Lung microvascular endothelial cell (primary cell): Measurements from ENCODE around the gene DLST. TPM values are rescaled to one million over a fixed set of nuclear protein-coding genes. Genes with fewer than 3 reads are reported as not detected.

Source experiments
- DNase-seq, 2 donors: peaks; one replicate each; pipeline versions ENCODE4 v3.0.0 to v3.0.0-alpha.2; 2010; ENCODE audit warnings: low read depth in 2 of 2
- total RNA-seq: library from RNA; depleted of rRNA; stranded (reverse); fragments of >200 nt; gene quantifications from 2 replicates; pipeline ENCODE4 v1.2.1, GENCODE V29; 2014

The DLST gene
- total RNA-seq, 1 donor from 2014 or later = 35.7 TPM

DNA sequence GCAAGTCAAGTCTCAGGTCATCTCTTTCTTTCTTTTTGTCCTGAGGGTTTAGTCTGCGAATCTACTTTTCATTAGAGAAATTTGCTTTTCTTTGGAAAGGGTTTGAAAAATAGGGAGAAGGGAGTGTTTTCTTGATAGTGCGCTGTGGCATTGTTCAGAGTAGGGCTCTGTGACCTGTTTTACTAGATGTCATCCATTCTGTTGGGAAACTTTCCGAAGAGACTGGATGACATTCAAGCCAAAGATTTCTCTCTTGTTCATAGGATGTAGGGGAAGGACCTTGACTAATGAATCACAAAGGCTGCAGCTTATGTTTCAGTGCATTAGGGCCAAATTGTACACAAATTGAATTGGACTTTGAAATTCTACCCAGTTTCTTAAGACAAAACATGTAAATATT lies 14.7 kb downstream of the DLST start:
- DNase-seq = no peak

DNA sequence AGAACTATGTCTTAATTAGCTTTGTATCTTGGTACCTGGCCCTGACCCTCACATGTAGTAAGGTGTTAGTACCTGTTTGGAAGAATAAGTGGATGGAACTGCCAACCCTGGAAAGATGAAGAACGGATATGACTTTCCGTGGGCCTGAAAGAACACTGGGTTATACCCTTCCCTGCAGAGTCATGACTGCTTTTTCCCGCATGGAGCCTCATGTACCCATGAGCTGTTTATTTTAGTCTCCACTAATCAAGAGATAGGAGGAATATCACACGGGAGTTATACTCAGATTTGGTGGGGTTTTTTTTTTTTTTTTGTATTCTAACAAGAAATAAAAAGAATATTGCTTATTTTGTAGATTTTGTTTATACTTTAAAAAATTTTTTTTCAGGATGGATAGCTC lies 15.9 kb downstream of the DLST start:
- DNase-seq = no peak

DNA sequence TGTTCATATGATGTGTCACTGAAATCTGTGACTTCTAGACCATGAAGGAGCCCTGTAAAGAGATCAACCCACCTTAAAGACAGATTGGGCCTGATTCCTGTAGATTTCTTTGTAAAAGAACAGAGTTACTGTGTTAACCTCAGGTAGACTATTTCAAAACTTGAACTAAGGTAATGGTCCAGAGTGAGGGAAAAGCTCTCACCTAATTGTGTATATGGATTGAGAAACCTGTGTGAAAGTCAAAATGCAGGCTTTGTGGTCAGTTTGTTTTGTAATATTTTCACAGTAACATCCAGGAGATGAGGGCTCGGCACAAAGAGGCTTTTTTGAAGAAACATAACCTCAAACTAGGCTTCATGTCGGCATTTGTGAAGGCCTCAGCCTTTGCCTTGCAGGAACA lies 16.4 kb downstream of the DLST start:
- DNase-seq = no peak

DNA sequence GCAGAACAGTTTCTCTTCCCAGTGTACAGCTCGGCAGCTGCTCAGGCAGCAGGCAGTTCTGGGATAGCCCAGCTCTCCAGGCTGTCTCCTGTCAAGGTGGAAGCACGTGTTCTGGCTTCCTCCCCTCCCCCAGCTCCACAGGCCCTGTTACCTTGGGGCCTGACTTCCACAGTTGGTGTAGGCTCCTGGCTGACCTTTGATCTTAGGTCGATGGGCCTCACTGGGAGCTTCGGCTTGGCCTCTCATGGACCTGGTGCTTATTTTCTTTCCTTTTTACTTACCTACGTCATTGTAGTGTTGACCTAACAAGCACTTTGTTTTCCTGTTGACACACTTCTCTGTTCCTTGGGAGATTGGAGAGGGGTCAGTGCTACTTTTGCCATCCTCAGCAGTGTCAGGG lies 17.0 kb downstream of the DLST start:
- DNase-seq = no peak

DNA sequence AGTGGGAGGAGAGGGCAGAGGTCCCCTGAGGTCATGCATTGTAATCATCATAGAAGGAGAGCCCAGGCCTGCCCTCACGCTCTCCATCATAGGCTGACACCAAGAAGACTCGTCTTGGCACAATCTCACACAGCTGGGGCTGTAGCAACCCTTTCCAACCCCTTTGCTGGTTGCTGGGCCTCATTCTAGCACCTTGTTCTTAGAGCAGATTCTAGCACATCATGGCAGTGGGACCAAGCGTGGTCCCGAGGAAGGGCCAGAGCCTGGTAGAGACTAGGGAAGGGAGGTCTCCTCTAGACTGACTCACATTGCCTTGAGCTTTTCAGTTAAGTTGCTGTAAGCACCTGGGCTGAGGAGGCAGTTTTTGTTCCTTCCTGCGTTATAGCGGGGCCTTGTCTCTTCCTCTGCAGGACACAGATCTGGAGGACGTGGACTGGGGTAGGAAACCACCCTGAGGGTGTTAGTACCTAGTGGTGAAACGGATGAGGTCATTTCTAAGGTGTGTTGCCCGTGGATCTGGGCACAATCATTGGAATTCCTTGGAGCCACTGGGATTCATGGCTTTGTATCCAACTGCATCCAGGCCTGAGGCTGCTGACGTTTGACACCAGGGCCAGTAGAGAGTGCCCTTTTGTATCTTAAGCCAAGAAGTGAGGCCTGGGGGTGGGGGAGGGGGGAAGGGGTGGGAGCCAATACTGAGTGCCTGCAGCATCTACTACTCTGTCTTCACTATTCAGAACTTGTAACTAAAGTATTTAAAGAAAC lies 21.4 kb downstream of the DLST start:
- no peak for DNase-seq

DNA sequence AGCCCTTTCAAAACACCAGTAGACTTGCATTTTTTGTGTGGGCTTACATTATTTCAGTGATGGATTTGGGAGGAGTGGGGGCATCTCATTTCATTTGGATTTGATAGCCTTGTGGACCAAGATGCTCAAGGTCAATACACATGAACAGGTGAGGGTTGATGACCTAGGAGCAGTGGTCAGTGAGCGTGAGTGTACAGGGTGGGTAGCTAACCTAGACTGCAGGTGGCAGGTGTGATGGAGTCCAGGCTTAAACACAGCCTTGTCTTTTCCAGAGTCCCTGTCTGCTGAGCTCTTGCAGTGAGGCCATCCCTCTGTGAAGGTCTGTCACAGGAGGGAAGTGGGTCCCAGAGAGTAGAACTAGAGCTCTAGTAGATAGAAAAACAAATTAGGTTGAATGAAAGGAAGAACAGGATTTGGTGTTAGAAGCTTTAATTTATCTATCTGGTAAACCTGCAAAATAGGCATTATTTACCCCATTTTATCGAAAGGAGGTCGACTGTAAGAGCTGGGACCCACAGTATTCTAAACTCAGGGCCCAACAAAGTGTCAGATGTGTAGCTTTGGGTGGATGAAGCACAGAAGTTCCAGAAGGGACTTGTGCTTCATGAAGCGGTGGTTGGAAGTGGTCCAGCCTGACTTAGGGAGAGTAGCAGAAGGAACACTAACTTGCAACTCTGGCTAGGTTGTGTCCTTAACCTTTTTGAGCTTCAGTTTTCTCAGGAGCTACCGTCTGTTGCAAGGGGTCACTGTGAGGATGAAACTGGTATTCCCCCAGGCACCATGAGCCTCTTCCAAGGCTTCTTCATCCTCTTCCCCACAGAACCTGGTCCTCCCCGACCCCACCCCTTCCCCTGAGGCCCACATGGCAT lies 23.2 kb downstream of the DLST start:
- DNase-seq = no peak

DNA sequence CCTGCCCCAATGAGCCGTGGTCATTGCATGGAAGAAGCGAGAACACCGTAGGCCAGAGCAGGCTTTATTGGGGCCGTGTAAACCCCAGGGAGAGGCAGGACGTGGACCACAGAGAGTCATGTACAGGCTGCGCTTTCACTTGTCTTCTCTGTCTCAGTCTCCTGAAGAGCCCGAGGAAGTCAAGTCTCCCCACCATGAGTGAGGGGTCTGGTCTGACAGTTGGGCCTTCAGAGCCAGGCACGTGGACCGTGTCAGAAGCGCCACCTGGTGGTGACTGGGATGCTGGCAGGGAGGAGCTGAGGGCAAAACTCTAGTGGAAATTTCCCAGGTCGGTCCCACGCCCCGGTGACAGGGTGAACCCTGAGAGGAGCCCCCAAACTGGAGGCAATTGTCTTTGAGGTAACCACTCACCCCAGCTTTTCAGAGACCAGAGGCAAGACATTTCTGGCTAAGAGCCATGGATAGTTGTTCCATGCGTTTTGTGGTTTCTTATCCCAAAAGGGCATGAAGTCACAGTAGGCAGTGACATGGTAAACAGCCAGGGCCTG lies 24.0 kb downstream of the DLST start:
- peak; percentile 50 to 73 for DNase-seq

DNA sequence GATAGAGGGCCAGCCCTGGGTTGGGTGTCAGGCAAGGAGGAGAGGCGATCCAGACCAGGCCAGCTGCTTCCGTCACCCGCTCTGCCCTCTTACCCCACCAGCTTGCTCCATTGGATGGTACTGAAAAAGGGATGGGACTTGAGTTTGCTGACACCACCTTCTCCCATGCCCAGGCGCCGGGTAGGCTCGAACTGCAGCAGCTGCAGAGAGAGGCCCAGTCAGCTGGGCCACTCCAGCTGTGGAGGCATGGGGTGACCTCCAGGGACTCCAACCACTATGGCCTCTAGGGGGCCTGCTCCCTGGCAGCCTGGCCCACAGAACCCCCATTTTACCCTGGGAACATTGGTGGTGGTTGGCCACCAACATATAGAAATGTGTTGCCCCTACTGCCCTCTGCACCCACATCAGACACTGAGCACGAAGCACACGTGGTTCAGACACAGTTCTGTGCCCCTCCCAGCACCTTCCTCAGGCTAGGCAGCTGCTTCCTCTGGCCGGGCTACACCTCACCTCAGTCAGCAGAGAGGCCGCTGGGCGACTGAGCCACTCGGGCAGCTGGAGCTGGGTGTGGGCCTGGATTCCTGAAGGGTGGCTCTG lies 25.3 kb downstream of the DLST start:
- peak in 1 of 2 donors; percentile 40 for DNase-seq

DNA sequence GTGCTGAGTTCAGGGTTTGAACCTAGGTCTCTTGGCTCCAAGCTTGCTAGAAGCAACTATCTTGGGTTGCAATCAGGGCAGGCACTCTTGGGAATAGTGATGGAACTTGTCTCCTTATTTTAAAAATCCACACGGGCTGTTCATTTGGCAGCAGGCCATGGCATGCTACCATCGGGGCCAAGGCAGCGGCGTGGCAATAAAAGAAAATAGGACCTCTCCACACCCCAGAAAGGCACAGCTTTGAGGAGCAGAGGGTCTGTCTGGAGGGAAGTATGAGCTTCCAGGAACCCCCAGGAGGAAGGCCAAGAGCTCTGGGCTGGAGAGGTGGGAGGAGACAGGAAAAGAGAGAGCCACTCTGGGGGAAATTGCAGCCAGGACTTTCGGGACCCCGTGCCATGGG lies 26.0 kb downstream of the DLST start:
- no peak for DNase-seq

DNA sequence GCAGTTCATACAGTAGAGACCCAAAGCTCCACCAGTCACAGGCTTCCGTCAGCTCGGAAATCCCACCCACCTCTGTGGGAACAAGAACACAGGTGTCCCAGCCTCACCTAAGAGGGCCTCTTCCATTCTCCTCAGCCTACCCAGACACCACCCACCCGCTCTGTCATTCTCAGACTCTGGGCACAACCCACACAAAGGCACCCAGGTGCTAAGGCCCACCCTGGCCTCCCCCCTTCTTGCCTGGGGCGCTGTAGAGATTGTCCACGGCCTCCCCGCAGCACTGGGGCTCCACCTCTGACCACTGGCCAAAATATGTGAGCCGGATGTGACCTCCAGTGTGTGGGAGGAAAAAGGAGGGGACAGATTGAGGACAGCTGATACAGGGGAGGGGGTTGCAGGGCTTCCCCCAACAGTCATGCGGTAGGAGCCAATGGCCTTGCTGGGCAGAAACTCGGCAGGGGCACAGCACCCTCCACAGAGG lies 27.2 kb downstream of the DLST start:
- peak in 1 of 2 donors; percentile 42 for DNase-seq

DNA sequence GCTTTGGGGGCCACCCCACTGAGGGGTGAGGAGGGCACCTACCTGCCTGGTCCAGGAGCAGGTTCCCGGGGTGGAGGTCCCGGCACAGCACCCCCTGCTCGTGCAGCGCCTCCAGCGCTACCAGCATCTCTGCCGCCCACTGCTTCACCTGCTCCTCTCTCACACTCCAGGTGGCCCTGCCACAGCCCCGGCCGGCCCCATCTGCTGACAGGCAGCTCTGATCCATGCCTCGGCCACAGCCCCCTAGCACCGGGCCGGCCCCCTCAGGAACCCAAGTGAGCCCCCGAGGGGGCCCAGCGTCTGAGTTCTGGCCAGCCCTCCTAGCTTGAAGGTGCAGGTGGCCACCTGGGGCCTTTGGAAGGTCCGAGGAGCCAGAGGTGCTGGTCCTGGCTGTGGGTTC lies 27.8 kb downstream of the DLST start:
- no peak for DNase-seq

DNA sequence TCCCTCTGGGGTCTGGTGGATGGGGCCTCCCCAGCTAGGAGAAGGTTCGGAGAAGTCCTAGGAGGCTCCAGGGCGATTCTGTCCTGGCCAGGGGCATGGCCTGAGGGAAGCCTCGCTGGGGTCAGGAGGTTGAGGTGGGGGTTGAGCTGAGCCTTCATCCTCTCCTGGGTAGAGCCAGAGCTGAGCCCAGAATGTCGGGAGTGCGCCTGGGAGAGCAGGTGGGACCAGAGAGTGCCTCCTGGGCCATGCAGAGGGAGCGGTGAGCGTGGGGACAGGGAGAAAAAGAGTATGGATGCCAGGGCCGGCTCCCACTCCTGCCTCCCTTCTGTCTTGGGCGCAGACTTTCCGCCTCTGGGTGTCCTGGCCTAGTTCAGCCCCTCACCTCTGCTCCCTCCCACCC lies 28.2 kb downstream of the DLST start:
- DNase-seq = no peak

DNA sequence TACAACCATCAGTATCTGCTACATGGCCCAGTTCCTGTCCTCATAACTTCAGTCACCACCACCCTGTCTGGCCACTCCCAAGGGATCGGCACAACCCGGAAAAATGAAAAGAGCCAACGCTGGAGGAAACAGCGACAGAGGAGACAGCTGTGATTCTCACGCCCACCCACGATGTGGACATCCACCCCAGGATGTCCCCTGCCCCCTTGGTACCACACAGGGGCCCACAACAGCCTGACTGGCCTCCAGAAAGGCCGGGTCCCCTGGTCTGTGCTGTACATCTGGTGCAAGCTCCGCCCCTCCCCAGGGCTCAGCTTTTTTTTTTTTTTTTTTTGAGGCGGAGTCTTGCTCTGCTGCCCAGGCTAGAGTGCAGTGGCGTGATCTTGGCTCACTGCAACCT lies 28.8 kb downstream of the DLST start:
- no peak for DNase-seq

DNA sequence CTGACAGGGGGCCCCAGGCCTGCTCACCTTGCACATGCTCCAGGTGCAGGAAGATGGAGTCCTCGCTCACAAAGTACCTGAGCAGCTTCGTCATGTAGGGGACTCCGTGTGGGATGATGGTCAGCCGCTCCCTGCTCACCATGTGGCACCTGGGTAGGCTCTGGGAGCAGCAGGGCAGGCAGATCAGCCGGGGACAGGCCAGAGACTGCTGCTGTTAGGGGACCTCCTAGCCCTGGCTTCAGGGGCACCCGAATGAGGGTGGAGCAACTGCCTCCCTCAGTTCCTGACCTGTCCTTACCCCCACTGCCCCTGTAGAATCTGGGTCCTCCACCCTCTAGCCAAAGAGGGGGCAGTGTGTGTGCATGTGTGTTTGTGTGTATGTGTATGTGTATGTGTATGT lies 29.5 kb downstream of the DLST start:
- DNase-seq = no peak

DNA sequence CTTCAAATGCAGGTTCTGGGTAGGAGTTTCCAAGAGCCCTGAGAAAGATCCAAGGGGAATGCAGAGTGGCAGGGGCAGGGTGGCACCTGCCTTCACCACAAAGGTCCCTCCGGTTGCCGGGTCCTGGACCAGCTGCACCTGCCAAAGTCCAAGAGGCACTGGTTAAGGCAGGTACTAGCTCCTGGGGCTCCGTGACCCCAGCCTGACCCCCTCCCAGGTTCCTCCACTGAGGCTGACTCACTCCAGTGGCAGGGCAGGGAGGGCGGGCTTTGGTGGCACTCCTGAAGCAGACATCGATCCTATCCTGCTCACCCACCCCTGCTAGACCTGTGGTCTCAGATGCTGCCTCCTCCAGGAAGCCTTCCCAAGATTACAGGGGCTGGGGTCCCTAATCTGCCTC lies 30.0 kb downstream of the DLST start:
- DNase-seq = no peak

DNA sequence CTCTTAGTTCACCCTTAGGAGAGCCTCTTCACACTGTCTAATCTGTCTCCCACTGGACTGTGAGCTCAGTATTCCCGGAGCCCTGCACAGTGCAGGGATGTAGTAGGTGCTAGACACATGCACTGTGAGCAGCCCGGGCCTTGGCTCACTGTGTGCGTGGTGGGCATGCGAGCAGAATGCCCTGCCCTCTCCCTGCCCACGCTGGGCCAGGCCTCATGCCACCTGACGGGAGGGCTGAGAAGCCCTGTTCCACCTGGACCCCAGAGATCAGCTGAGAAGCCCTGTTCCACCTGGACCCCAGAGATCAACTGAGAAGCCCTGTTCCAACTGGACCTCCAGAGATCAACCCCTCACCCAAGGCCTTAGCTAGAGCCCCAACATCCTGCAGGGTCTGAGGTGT lies 30.4 kb downstream of the DLST start:
- DNase-seq = no peak

DNA sequence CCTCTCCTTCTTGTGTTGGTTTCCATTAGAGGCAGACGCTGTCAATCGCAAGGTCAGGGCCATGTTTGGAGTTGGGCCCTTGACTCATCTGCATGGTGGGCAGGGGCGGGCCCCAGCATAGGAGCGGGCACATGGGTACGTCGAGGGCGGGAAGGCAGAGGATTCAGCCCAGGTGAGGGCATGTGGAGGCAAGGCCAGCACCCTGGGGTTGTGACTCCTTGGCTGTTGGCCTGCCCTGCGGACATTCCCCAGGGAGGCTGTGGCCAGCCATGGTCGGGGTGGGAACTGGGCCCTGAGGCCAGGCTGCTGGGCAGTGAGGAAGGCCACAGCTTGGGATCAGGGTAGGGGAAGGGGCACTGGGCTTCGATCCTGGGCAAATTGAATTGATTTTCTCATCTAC lies 31.1 kb downstream of the DLST start:
- DNase-seq = no peak

DNA sequence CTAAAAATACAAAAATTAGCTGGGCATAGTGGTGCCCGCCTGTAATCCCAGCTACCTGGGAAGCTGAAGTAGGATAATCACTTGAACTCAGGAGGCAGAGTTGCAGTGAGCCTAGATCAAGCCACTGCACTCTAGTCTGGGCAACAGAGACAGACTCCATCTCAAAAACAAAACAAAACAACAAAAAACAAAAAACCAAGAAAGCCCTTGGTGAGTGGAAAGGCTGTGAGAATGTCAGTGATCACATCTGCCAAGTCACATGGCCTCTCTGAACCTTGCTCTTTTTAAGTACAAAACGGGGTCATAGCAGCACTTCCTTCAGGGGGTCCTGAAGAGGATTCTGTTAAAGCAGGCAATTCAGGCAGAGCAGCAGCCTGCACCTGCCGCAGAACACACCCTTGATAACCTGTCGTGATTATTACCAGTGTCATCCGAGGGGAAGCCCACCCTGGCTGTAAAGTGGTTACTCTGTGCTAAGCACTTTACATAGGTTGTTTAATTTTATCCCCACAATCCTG lies 31.7 kb downstream of the DLST start:
- no peak for DNase-seq

DNA sequence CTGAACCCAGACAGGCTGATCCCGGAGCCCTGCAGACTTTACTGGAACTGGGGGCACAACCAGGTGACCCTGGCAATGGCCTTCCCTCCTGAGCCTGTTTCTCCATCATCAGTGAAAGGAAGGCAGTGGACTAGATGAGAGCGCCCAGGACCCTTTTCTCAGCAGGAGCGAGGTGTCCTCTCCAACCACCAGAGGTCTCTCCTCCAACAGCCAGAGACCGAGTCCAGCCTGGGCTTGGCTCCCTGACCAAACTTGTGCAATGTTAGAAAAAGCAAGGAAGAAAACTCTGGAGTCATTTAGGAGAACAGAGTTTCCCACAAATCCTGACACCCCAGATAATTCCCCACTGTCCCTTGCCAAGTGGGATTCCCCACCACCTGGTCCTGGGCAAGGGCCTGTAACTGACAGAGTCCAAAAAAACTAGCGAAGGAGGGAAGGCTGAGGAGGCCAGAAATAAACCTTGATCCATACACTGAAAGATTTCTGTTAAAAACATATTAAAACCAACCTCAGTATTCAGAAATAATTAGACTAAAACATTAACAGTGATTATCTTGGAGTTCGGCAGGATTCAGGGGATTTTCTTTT lies 32.4 kb downstream of the DLST start:
- peak; percentile 80 to 81 for DNase-seq

DNA sequence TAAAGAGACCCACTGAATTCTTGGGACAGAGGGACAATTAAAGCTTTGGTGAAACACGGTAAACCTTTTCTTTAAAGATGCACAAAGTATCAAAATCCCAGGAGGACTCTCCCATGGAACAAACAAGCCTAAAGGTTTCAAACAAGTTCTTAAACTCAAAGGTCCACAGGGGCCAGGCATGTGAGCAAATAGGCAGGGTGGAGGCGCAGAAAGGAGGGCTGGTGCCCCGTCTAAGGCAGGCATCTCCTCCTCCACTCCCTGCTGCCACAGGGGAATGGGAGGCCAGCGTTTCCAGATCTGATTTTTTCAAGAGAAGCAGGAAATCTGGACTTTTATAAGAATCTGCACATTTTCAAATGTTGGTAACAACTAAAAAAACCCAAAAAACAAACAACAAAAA lies 33.7 kb downstream of the DLST start:
- no peak for DNase-seq

DNA sequence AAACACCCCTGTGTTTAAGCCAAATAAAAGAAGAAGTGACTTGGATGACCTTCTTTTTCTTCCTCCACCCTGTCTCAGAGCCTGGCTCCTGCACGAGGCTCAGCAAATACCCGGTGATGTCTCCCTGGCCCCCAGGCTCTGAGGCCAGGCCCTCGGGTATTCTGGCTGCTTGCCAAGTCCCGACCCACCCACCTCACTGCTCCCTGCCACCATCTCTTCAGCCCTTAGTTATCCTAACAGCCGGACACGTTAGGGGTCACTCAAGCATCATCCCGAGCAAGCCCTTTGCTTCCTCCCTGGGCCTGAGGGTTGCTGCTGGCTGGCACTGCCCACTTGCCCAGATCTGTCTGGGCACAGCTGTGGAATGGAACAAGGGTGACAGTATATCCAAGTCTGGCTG lies 34.1 kb downstream of the DLST start:
- DNase-seq = no peak

DNA sequence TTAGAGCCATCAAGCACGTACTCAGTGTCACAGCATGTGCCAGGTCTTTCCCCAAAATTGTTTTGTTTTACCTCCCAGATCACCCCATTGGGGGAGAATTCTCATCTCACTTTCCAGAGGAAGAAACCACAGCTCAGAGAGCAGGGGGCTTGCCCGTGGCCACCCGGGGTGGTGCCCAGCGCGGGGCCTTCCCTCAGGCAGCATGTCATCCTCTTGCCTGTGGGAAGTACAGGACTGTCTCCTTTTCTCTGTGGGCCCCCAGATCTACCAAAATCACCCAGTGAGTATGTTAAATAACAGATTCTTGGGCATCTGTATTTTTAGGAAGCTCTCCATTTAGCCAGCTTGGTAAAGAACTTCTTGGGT lies 35.4 kb downstream of the DLST start:
- DNase-seq = no peak
